GM12891 (cell line): Measurements from ENCODE around the gene L3HYPDH.

Experiments used
- POLR2A ChIP-seq: IDR thresholded peaks from 2 replicates; pipeline ENCODE4 v1.6.1; 2011; ENCODE audit warnings: low read depth, low read length, control low read depth
- POLR2AphosphoS5 ChIP-seq: IDR thresholded peaks from 2 replicates; pipeline ENCODE4 v1.6.1; 2011; ENCODE audit warnings: low read depth, low read length, control low read depth
- TAF1 ChIP-seq: IDR thresholded peaks from 2 replicates; pipeline ENCODE4 v1.6.1; 2011; ENCODE audit warnings: low read depth, low read length, control low read depth

DNA sequence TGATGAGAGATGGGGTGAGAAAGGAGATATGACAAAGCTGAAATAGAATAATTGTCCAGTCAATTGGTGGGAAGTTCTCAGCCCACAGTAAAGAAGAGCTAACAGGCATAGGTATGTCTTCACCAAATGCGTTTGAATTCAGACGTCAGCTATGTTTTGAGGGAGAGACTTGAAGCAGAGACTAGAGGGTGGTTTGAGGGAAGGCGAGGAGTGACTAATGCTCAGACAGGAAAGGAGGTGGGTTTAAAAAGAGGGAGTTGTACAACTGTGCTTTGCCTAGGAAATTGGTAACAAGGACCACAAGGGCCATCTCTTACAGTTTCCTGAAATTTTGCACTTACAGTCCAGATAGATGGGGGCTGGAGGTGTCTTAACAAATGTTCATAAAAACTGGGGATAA lies 6.5 kb upstream of the L3HYPDH start:
- TF ChIP-seq POLR2A (no peak), POLR2AphosphoS5 (no peak), TAF1 (no peak)
